Measurements from ENCODE around the gene DRD4. TPM values are rescaled to one million over a fixed set of nuclear protein-coding genes. Genes with fewer than 3 reads are reported as not detected.

Gene DRD4
- total and polyA plus RNA-seq, 10 of the 15 experiments (the other 5 are each of a cell fraction or from before 2014, with no cell fraction given), result not detected

- peaks cover 11% of the 10 kb centered on the region for H4K20me1 ChIP-seq (ENCODE audit: control insufficient read depth, insufficient read depth)
- H3K4me3 ChIP-seq, result peak overlapping the region; percentile 61; the same call in 1 of the 2 replicates
- no peaks in the 10 kb centered on the region for H3K27me3 ChIP-seq (replicated peaks in 1 of 2; ENCODE audit: control insufficient read depth in 2 of 2, insufficient read depth in 2 of 2, low read length in 1 of 2)
- TSS peak; percentile 80 for BruUV-seq (replicated peaks)
- H2AFZ ChIP-seq (ENCODE audit: control insufficient read depth, low read depth, low read length), result no peak overlapping the region; the same call in 1 of the 2 replicates
- ChIA-PET POLR2A (interaction anchor here (0.6 to 1.6 kb wide), 7 partner anchors 9 to 309 kb away, joined by 3 to 10 read pairs (median 3); partner anchors contain the start of genes CHID1, IFITM2 and PHRF1), SMC1A (ENCODE audit: uncharacterized antibody, unreplicated experiment) (no interaction called here), CTCF (interaction anchor here (0.8 kb wide), 1 partner anchor 409 kb away, joined by 4 read pairs; the partner anchor contains the start of genes BET1L and RIC8A), RAD21 (ENCODE audit: unreplicated experiment) (interaction anchor here (1.1 to 1.5 kb wide), 3 partner anchors 80 to 160 kb away, joined by 3 to 6 read pairs (median 4); no protein-coding TSS in a partner anchor)
- DNase-seq (ENCODE audit: low read depth, low spot score) (no peak), FAIRE-seq (no peak), ATAC-seq (no peak)
- peak overlapping the region; percentile 60 for H3K4me2 ChIP-seq (ENCODE audit: control insufficient read depth, insufficient read depth)
- peaks cover 10 to 20% of the 10 kb centered on the region in 2 experiments; a peak in 3 of 4 replicates for H3K36me3 ChIP-seq (ENCODE audit: control insufficient read depth in 2 of 2, insufficient read depth in 2 of 2, low read length in 1 of 2)
- 56% methylated on average over 39 of the region's 39 CpGs for WGBS (ENCODE audit: insufficient coverage, insufficient replicate concordance, low lambda C conversion rate, missing lambda C conversion rate)
- H3K4me1 ChIP-seq (ENCODE audit: control insufficient read depth, insufficient read depth, low read length), result peaks cover 14% of the 10 kb centered on the region
- H3K79me2 ChIP-seq (ENCODE audit: control insufficient read depth, insufficient read depth, low read length), result peaks cover 26% of the 10 kb centered on the region
- H3K9me3 ChIP-seq (replicated peaks; ENCODE audit: control insufficient read depth, insufficient read depth, low read length), result no peaks in the 10 kb centered on the region
- intact Hi-C loops (cut with micrococcal nuclease; ENCODE audit: unreplicated experiment), result loop anchor here (5.0 kb wide), 1 partner anchor 106 kb away; no protein-coding TSS in a partner anchor
- peak overlapping the region; percentile 100 for H3K27ac ChIP-seq (ENCODE audit: control insufficient read depth, insufficient read depth)
- in situ Hi-C loops (cut with MboI), result no loop called here
- H3K9ac ChIP-seq (ENCODE audit: control insufficient read depth, insufficient read depth, low read length), result peak overlapping the region; percentile 91
- TF ChIP-seq IKZF1 (conservative IDR thresholded peaks at IDR 0.05), result no peak
- no peak for TF ChIP-seq ZBTB33 (IDR thresholded peaks at IDR 0.05)
- no peak for TF ChIP-seq KDM1A (IDR thresholded peaks at IDR 0.05; ENCODE audit: borderline replicate concordance)
- no peak for TF ChIP-seq RFX5 (IDR thresholded peaks at IDR 0.05; ENCODE audit: low read depth, low read length)
- TF ChIP-seq NFIC (IDR thresholded peaks at IDR 0.05; ENCODE audit: low read depth, low read length), result no peak
- no peak for TF ChIP-seq TBL1XR1 (IDR thresholded peaks at IDR 0.05; ENCODE audit: low read depth, low read length)
- TF ChIP-seq ZNF207 (IDR thresholded peaks at IDR 0.05; ENCODE audit: borderline replicate concordance), result no peak
- no peak for TF ChIP-seq HCFC1 (IDR thresholded peaks at IDR 0.05; ENCODE audit: low read length)
- TF ChIP-seq CTCF (IDR thresholded peaks at IDR 0.05 in 2 of 3, conservative IDR thresholded peaks at IDR 0.05 in 1 of 3; ENCODE audit: control insufficient read depth in 2 of 3, extremely low read depth in 1 of 3, insufficient read depth in 1 of 3, low read depth in 3 of 3, low read length in 3 of 3), result no peak
- TF ChIP-seq NR2C1 (IDR thresholded peaks at IDR 0.05), result no peak
- TF ChIP-seq ESRRA (IDR thresholded peaks at IDR 0.05; ENCODE audit: low read length), result no peak
- no peak for TF ChIP-seq CBX5 (IDR thresholded peaks at IDR 0.05; ENCODE audit: low read depth)
- no peak; the same call in 1 of the 2 replicates for TF ChIP-seq DPF2 (IDR thresholded peaks at IDR 0.05)
- no peak for TF ChIP-seq CUX1 (IDR thresholded peaks at IDR 0.05; ENCODE audit: insufficient replicate concordance, low read depth, low read length)
These were observed 20.5 kb upstream of the DRD4 start for GRCh38 chr11:616320-617198.
